Choroid plexus epithelial cell (primary cell): ENCODE measurements around the gene BTBD9.
"Not testable (repeated sequence)": the region's sequence is repeated elsewhere in the genome, so short reads cannot be mapped to it uniquely, and the experiment has no call there.

Experiments used
- DNase-seq: peaks from one replicate; pipeline ENCODE4 v3.0.0-alpha.2; 2010; ENCODE audit warnings: low read depth
- H3K4me3 ChIP-seq: 2 replicates; pipeline ENCODE4 v1.5.1; 2011; ENCODE audit warnings: low read depth, mild to moderate bottlenecking, control low read depth, low read length, moderate library complexity
- CTCF ChIP-seq: conservative IDR thresholded peaks from 2 replicates; pipeline ENCODE4 v1.5.1; 2011; ENCODE audit warnings: low read depth, mild to moderate bottlenecking, control low read depth, inconsistent platforms, low read length, moderate library complexity

BTBD9 gene

GRCh38 chr6:38636027-38636426 is 3.7 kb downstream of the BTBD9 start:
- no peak overlapping the region for H3K4me3 ChIP-seq
- no peak for DNase-seq
- TF ChIP-seq CTCF, result no peak

GRCh38 chr6:38634518-38634917 is 5.2 kb downstream of the BTBD9 start:
- H3K4me3 ChIP-seq, result no peak overlapping the region
- DNase-seq, result peak; percentile 24
- TF ChIP-seq CTCF, result no peak

- H3K4me3 ChIP-seq, result no peak overlapping the region
- TF ChIP-seq CTCF, result no peak
- DNase-seq, result no peak
Measured at GRCh38 chr6:38632490-38632889, 7.2 kb downstream of the BTBD9 start.

GRCh38 chr6:38631186-38631783 is 8.4 kb downstream of the BTBD9 start:
- H3K4me3 ChIP-seq, result no peak overlapping the region
- no peak for TF ChIP-seq CTCF
- no peak for DNase-seq

- no peak overlapping the region for H3K4me3 ChIP-seq
- DNase-seq, result no peak
- no peak for TF ChIP-seq CTCF
Measured at GRCh38 chr6:38625217-38625616, 14.5 kb downstream of the BTBD9 start.

- not testable (repeated sequence) for H3K4me3 ChIP-seq, DNase-seq
Measured at GRCh38 chr6:38619342-38619741, 20.4 kb downstream of the BTBD9 start.

- DNase-seq, result peak; percentile 47
- not testable (repeated sequence) for H3K4me3 ChIP-seq
Measured at GRCh38 chr6:38618301-38618700, 21.4 kb downstream of the BTBD9 start.

- no peak overlapping the region for H3K4me3 ChIP-seq
- no peak for TF ChIP-seq CTCF
- DNase-seq, result no peak
Measured at GRCh38 chr6:38617856-38618255, 21.9 kb downstream of the BTBD9 start.
